HG03469 (cell line): ENCODE results near the gene ITGAD.
"Not testable (repeated sequence)": the region's sequence is repeated elsewhere in the genome, so short reads cannot be mapped to it uniquely, and the experiment has no call there.

Experiments
- ATAC-seq: cut with Tn5 transposase; IDR thresholded peaks from one replicate; pipeline ENCODE4 v1.9.1; 2021; ENCODE audit warnings: mild to moderate bottlenecking, moderate library complexity, moderate number of reproducible peaks; ENCODE audit not compliant: unreplicated experiment

Gene ITGAD

DNA sequence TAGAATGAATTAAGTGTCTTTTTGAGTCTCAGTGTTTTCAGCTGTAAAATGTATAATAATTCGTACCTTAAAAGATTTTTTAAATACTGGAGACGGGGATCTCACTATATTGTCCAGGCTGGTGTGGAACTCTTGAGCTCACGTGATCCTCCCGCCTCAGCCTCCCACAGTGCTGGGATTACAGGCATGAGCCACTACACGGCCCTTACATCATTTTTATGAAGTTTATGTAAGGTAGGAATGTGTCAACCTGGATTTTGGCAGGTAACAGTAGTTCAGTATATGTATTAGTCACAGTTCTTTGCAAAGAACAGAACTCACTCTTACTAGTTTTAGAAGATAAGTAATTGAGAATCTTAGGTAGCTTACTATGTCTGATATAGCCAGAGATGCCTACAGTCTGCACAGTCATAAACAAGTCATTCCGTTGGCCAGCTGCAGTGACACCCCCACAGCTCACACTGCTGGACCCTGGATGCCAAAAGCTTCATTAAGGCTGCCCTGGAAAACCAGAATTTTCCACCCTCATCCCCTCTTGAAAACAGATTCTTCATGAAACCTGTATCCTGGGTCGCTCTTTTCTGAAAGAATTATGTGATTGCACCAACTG is 35.6 kb downstream of the ITGAD start:
- no peak for ATAC-seq

DNA sequence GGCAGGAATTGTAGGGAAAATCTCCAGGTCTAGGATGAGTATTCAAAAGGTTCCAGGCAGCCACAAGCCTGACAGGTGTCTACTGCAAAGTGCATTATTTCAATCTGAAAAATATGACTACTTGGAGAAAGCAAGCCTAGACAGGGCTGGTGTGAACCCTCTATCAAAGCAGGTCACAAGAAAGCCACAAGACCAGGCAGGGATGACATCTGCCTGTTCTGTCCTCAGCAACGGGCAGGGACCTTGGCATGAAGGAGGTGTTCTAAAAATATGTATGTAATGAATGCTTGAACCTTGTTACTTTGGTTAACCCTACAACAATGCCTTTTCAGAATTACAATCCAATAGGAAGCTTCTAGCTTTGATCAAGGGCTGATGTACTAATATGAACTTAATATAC is 36.2 kb downstream of the ITGAD start:
- ATAC-seq = no peak

DNA sequence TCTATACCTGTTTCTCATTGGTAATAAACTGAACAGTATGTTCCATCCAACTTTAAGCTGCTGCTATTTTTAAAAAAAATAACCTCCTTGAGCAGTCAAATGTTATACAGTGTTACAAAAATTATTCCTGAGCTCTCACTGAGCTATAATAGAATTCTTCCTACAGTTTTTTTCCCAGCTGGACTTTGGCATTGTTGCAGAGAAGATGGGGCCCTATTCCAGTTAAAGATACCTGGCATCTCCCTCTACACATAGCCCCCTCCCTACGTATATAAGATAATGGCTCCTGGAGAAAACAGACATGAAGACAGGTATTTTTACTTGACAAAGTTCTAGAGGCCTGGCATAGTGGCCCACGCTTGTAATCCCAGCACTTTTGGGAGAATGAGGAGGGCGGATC is 36.7 kb downstream of the ITGAD start:
- no peak for ATAC-seq

DNA sequence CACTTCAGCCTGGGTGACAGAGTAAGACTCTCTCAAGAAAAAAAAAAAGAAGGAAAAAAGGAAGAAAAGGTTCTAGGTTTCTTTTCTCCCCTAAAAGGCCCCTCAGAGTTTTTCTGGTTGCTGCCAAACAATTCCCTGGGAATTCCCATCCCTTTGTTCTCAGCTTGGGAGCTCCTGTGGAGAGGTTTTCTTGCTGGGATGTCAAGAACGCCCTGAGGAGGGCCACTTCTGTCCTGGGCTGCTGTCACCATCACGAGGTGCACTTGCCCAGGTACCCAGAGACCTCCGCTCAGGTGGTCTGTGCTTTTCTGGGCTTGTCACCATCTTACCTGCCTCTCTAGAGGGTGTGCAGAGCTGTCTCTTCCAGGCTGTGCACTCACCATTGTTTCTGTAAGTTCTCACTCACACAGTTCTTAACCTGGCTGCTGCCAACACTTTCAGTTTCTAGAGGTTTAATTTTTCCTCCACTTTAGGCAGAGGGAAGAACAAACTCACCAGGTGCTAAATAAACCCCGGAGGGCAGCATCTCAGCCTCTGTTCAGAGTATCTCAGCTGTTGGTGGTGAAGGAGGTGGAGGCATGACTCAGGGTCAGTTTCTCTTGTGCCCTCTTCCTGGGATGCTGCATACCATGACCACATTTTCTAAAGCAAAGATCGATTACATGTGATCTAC is 37.4 kb downstream of the ITGAD start:
- no peak for ATAC-seq

DNA sequence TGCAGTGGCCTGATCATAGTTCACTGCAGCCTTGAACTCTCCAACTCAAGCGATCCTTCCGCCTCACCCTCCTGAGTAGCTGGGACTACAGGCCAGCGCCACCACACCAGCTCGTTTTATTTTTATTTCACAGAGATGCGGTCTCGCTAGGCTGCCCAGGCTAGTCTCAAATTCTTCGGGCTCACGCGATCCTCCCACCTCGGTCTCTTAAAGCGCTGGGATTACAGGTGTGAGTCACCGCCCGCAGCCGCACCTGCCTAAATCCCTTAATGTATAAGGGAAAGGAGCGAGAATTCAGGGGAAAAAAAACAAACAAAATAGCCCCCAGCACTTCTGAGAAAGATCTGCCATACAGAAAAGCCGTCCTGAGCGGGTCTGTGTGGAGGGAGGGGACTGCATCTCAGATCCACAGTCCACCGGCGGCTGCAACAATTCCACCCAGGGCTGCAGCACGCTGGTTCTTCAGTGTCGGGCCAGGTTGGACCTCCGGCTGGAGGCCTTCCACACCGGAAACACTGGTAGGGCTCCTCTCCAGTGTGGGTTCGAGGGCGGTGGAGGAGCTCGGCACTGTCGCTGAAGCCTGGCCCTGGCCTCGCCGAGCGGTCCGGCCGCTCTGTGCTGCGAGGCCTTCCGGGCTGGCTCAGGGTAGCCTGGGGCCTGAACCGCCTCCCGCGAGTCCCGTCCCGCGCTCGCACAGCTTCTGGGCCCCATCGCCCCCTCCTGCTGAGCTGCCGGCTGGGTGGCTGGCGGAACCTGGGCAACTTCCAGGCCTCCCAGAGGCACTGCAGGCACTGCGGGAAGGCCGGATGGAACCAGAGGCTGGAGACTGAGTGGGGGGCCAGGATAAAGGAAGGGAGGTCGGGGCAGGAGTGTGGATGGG is 42.4 kb downstream of the ITGAD start:
- ATAC-seq = no peak

DNA sequence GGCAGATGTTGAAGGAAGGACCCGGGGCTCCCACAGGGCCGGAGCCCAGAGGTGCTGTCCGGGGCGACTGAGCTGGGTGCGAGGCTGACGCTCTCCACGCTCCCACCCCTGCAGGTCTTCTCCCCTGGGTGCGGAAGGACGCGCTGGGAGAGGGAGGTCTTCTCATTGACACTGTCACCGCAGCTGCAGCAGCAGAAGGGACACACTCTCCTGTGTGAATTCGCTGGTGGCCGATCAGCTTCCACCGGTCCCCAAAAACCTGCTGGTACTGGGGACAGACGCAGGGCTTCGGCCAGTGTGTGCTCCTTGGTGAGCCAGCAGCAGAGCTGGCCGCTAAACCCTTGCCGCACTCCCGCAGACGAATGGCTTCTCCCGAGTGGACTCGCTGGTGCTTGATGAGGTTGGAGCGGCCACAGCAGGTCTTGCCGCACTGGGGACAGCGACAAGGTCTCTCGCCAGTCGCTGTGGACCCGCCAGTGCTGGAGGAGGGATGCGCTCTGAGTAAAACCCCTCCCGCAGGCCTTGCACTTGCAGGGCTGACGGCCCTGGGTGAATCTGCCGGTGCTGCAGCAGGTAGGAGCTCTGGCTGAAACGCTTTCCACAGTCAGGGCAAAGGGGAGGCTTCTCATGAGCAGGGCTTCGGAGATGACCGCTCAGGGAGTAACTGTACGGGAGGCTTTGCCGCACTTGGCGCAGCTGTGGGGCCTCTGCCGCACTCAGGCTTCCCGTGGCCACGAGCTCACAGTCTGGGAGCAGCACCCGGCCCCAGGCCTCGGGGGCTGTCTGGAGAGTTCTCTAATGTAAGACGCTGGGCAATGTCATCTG is 43.3 kb downstream of the ITGAD start:
- no peak for ATAC-seq

DNA sequence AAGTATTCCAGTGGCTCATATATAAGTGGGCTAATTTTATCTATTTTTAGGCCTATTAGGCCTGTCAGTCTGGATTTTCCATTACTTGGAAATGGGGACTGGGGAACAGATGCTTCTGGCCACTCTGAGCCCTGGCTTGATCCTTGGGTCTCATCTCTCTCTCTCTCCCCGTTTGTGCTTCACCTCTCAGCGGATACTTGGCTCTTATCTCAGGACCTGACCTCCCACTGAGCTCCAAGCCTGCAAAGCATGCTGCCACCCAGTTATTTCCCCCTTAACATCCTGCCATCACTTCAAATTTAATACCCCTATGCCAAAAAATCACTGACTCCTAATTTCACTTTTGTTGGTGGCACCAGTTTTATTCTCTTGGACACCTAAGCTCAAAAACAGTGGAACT is 45.3 kb downstream of the ITGAD start:
- ATAC-seq = no peak

DNA sequence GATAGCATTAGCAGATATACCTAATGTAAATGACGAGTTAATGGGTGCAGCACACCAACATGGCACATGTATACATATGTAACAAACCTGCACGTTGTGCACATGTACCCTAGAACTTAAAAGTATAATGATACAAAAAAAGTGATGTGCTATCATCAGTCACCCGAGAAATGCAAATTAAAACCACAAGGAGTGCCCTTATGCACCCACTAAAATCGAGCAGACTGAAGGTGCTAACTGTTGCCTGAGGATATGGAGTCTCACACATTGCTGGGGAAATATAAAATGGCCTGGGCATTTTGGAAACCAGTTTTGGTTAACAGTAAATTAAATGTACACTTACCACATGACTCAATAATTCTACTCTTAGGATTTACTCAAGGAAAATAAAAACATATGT is 45.9 kb downstream of the ITGAD start:
- ATAC-seq = not testable (repeated sequence)

DNA sequence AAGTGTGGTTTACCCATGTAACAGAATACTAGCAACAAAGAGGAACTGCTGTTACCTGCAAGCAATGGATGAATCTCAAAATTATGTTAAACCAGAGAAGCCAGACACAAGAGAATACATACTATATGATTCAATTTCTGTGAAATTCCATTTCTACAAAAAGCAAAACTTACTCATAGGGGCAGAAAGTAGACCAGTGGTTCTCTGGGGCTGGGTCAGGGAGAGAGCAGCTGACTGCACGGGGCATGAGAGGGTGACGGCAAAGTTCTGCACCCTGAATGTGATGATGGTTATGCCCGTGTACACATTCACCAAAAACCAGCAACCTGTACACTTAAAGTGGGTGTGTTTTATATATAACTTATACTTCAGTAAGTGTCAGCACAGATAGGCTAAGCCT is 46.4 kb downstream of the ITGAD start:
- ATAC-seq = no peak

DNA sequence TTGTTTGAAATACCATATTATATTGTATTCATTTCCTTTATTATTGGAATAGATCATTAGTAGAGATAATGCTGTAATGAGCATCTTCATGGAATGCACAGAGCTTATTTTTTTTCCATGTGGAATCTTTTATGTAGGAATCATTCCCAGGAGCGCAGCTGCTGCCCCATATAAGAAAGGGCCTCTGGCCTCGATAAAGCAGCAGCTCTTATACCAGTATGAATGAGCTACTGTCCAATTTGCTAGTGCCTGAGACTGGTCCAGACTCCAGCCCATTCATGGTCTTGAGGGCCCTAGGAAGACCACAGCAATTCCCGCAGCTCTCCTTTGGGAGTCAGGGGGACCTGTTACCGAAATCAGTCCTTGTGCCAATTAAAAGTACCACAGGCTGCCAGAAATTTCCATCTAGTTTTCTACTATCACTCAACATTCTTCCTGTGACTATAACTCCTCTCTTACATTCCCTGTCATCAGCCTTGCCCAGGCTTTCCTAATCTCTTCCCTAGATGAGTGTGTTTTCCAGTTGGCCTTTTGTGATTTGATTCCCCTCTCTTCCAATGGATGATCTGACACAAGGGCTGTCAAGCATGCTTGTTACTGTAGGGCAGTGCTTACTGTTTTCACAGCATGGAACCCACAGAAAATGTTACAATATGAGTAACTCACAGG is 47.5 kb downstream of the ITGAD start:
- ATAC-seq = no peak

DNA sequence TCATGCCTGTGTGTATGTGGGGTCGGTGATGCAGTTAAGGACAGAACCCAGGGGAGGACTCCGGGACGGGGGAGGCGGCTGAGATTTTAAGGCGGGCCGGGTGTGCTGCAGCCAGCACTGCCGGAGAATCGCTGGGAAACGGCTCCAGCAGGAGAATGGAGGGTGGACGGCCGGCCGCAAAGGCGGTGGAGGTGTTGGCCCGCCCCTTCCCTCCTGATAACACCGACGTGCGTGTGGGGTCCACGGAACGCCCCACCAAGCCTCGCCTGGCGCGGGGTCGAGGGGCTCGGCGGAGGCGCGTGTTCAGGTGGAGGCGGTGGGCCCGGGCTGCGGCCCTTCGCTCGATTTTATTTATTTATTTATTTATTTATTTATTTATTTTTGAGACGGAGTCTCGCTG is 48.8 kb downstream of the ITGAD start:
- ATAC-seq = no peak

DNA sequence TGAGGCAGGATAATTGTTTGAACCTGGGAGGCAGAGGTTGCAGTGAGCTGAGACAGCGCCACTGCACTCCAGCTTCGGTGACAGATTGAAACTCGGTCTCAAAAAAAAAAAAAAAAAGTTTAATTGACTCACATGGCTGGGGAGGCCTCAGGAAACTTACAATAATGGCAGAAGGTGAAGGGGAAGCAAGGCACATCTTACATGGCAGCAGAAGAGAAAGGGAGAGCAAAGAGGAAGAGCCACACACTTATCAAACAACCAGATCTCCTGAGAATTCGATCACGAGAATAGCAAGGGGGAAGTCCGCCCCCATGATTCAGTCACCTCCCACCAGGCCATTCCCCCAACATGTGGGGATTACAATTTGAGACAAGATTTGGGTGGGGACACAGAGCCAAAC is 52.8 kb downstream of the ITGAD start:
- not testable (repeated sequence) for ATAC-seq

DNA sequence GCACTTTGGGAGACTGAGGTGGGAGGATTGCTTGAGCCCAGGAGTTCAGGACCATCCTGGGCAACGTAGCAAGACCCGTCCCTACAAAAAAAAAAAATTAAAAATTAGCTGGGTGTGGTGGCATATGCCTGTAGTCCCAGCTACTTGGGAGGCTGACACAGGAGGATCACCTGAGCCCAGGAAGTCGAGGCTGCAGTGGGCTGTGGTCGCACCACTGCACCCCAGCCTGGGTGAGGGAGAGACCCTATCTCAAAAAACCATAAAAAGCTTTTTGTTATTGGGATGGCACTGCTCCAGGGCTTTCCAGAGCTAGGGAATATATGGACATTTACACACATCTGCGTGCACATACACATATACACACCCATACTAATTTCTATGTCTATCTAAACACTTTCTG is 58.1 kb downstream of the ITGAD start:
- no peak for ATAC-seq

DNA sequence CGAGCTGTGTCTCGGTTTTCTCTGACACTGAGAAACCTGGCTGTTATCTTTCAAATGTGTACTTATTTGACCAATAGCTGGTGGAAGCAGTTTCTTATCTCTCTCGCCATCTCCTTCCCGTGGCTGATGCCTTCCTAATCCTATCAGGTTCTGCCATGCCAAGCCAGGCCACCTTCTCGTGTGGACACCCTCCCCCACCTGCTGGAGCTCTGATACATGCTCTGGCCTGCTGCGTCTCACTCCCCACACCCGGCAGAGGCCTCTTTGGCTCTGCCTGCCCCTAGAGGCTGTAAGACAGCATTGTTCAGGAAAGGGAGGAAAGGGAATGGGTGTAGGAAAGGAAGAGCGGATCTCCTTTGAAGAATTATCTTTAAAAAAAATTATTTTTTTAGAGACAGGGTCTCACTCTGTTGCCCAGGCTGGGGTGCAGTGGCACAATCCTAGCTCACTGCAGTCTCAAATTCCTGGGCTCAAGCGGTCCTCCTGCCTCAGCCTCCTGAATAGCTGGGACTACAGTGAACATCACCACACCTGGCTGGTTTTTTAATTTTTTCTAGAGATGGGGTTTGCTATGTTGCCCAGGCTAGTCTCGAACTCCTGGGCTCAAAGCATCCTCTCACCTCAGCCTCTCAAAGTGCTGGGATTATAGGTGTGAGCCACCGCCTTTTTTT is 58.7 kb downstream of the ITGAD start:
- ATAC-seq = no peak

DNA sequence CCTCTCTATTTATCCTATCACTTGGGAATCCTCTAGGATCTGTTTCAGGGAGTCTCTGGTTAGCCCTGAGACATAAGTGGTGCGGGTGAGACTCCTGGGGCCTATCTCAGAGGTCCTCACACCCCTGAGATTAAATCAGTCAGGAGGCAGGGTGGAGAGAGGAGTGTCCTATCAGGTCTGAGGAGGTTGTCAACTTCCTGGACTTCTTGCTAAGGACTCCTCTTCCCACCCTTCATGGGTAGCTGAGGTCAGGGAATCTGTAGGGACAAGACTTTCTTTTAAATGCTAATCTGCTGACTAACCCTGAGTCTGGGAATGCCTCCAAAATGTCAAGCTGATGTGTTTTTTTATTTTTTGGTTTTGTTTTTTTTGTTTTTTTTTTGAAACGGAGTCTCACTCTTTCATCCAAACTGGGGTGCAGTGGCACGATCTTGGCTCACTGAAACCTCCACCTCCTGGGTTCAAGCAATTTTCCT is 59.5 kb downstream of the ITGAD start:
- ATAC-seq = no peak

DNA sequence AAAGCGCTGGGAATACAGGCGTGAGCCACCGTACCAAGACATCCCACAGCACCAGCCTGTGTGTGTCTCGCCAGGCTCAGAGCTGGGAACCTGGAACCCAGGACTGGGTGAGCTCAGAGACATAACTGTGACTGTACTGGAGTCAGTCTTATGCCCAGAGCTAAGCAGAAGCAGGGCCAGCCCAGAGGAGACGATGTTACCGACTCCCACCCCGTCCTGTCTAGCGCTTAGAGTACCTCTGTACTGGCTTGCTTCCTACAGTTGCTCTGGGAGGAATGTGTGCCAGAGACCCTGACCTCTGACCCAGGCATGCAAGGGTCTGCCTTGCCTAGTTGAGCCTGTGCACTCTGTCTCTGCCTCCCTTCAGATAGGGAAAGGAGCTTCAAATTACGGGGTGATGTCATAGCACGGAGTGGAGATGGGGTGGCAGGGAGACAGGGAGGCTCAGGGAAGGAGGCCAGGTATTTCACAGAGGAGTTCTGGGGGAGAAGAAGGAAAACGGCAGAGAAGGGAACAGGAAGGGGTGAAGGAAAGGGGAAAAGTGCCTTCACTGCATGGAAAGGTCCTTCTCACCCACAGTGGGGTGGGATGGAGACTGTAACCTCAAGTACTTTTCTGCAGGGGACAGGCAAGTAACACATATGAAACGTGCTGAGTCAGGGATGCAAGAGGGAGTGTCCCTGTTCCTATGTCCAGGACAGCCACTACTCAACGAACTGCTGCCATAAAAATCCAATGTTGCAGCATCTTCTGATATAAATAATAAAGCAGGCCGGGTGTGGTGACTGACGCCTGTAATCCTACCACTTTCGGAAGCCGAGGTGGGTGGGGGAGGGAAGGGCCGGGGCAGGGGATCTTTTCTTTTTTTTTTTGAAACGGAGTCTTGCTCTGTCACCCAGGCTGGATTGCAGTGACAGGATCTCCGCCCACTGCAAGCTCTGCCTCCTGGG is 60.4 kb downstream of the ITGAD start:
- no peak for ATAC-seq

DNA sequence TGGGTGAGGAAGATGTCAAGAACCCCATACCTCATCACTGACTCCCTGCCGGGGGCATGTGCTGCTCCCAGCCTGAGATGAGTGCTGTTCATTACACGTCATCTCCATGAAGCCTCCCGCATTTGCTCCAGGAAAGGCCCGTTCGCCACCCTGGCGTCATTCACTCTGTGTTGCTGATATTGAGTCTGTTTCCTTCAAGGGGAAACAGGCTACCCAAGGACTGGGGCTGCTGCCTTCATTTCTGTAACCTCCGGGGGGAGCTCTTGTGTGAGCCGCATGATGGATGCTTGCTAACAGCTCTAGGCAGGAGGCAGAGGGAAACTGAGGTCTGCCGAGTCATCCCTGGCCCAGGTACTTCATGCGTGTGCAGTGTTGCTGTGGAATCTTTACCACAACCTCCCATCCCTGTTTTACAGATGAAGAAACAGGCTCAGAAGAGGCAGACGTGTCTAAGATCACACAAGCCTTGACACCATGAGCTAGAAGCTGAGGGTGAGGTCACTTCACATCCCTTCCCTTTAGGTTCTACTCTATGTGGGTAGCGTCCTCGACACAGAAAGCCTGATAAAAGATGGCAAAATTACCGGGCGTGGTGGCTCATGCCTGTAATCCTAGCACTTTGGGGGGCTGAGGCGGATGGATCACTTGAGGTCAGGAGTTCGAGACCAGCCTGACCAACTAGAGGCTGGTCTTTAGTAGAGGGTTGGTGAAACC is 62.6 kb downstream of the ITGAD start:
- ATAC-seq = no peak

DNA sequence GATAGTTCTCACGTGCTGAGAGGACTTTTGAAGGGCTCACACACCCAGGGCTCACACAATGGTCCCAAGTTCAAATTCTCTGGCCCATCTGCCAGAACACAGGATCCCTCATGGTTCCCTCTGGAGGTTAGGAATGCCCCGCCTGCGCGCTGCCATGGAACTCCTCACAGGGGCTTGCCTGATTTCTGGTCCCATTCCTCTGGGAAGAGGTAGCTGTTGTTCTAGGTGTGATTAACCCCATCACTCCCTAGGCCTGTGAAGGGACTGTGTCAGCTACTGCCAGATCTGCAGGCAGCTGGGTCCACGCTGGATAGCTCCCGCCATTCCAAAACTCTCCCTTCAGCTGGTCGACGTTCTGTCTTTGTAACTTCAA is 63.8 kb downstream of the ITGAD start:
- no peak for ATAC-seq
